Measurements from ENCODE around the gene KIF26A.

The KIF26A gene

GRCh38 chr14:104113631-104114420 is 24.6 kb upstream of the KIF26A start:
- DNase-seq = no peak

GRCh38 chr14:104114421-104115130 is 23.8 kb upstream of the KIF26A start:
- no peak for DNase-seq

- no peak for DNase-seq
Observed at GRCh38 chr14:104115131-104115600, 23.2 kb upstream of the KIF26A start.

- no peak for DNase-seq
Observed at GRCh38 chr14:104115691-104116287, 22.6 kb upstream of the KIF26A start.

GRCh38 chr14:104116288-104116755 is 22.1 kb upstream of the KIF26A start:
- DNase-seq = no peak

GRCh38 chr14:104116756-104117340 is 21.5 kb upstream of the KIF26A start:
- DNase-seq = no peak

GRCh38 chr14:104117341-104118005 is 20.9 kb upstream of the KIF26A start:
- no peak for DNase-seq

GRCh38 chr14:104118006-104118844 is 20.2 kb upstream of the KIF26A start:
- no peak for DNase-seq

- DNase-seq = no peak
Observed at GRCh38 chr14:104119119-104119487, 19.3 kb upstream of the KIF26A start.

GRCh38 chr14:104119488-104120251 is 18.7 kb upstream of the KIF26A start:
- DNase-seq = no peak

- no peak for DNase-seq
Observed at GRCh38 chr14:104120281-104120741, 18.1 kb upstream of the KIF26A start.

GRCh38 chr14:104121142-104121541 is 17.2 kb upstream of the KIF26A start:
- no peak for DNase-seq

- no peak for DNase-seq
Observed at GRCh38 chr14:104123879-104124278, 14.5 kb upstream of the KIF26A start.

- no peak for DNase-seq
Observed at GRCh38 chr14:104125011-104125410, 13.4 kb upstream of the KIF26A start.

- no peak for DNase-seq
Observed at GRCh38 chr14:104126753-104127152, 11.6 kb upstream of the KIF26A start.

GRCh38 chr14:104128981-104129380 is 9.4 kb upstream of the KIF26A start:
- DNase-seq = no peak

GRCh38 chr14:104129556-104129955 is 8.8 kb upstream of the KIF26A start:
- no peak for DNase-seq

GRCh38 chr14:104130974-104131651 is 7.3 kb upstream of the KIF26A start:
- peak; percentile 50 for DNase-seq

- DNase-seq = no peak
Observed at GRCh38 chr14:104131968-104132732, 6.2 kb upstream of the KIF26A start.

- DNase-seq = no peak
Observed at GRCh38 chr14:104132981-104133380, 5.4 kb upstream of the KIF26A start.
